Tibial nerve (tissue), 3 donors: ENCODE results near the gene LIPT1.

Experiments used
- POLR2A ChIP-seq, 2 donors: fragments of 450-650 bp; IDR thresholded peaks; one replicate each; pipeline ENCODE4 v1.6.1; 2017; ENCODE audit warnings: antibody characterized with exemption in 2 of 2, mild to moderate bottlenecking in 2 of 2, moderate library complexity in 2 of 2
- TF ChIP-seq, protein P1 (sequence below), 5 experiments: fragments of 200-600 bp in 3 of 5; fragments of 450-650 bp in 2 of 5; sonication (generic) in 3 of 5; IDR thresholded peaks; one replicate each; pipeline ENCODE4 v1.5.1; 2016 to 2019; ENCODE audit warnings: antibody characterized with exemption in 5 of 5, mild to moderate bottlenecking in 3 of 5, moderate library complexity in 2 of 5

DNA sequence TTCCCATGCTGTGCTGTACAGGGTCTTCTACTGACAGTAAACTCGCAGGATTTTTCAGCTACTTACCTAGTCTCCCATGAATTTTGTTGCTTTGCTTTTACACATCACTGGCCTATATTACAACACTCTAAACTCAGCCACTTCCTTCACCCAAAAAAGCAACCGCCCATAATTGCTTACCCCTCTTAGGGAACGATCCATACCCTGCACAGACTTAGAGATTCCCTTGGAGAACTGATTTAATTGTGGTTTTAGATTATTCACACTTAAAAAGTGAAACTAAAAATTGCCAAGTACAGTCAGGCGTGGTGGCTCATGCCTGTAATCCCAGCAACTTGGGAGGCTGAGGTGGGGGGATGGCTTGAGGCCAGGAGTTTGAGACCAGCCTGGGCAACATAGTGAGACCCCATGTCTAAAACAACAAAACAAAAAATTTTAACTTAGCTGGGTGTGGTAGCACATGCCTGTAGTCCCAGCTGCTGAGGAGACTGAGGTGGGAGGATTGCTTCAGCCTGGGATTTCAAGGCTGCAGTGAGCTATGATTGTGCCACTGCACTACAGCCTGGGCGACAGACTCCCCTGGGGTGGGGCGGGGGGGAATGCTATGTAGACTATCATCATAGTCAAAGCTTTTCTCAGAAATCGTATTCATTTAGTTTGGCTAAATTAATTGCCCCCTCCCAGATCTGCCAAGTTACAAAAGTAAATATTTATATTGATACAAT is 45.5 kb downstream of the LIPT1 start:
- TF ChIP-seq, protein P1, sequence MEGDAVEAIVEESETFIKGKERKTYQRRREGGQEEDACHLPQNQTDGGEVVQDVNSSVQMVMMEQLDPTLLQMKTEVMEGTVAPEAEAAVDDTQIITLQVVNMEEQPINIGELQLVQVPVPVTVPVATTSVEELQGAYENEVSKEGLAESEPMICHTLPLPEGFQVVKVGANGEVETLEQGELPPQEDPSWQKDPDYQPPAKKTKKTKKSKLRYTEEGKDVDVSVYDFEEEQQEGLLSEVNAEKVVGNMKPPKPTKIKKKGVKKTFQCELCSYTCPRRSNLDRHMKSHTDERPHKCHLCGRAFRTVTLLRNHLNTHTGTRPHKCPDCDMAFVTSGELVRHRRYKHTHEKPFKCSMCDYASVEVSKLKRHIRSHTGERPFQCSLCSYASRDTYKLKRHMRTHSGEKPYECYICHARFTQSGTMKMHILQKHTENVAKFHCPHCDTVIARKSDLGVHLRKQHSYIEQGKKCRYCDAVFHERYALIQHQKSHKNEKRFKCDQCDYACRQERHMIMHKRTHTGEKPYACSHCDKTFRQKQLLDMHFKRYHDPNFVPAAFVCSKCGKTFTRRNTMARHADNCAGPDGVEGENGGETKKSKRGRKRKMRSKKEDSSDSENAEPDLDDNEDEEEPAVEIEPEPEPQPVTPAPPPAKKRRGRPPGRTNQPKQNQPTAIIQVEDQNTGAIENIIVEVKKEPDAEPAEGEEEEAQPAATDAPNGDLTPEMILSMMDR (IDR thresholded peaks at IDR 0.05), result no peak
- no peak for TF ChIP-seq POLR2A (IDR thresholded peaks at IDR 0.05)
